MV-4-11 (cell line): Measurements from ENCODE around the gene CD6.
A peak's percentile ranks its signal among the peaks of the same experiment; 100 is the strongest.
"Not testable (repeated sequence)": the region's sequence is repeated elsewhere in the genome, so short reads cannot be mapped to it uniquely, and the experiment has no call there.

Experiments used
- DNase-seq: peaks from one replicate; lab custom pipeline; 2025; lab: John Stamatoyannopoulos, UW

Gene CD6

GRCh38 chr11:60953781-60954180, 17.7 kb upstream of the CD6 start:
- DNase-seq = no peak

DNA sequence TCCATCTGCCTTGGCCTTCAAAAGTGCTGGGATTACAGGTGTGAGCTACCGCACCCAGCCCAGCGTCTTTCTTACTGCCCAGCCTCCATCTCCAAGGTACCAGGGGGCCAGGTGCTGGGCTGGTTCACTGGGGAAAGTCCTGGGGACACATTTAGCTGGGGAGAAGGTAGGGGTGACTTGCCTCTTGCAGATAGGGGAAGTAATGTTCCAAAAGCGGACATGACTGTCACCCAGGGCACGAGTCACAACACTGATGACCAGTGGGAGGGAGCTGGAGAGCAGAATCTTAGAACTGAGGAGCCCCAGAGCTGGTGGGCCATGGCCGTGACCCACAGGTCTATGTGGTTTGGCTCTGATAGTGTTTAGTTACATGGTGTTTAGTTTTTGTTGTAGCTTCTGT, 17.1 kb upstream of the CD6 start:
- DNase-seq = peak; percentile 50

DNA sequence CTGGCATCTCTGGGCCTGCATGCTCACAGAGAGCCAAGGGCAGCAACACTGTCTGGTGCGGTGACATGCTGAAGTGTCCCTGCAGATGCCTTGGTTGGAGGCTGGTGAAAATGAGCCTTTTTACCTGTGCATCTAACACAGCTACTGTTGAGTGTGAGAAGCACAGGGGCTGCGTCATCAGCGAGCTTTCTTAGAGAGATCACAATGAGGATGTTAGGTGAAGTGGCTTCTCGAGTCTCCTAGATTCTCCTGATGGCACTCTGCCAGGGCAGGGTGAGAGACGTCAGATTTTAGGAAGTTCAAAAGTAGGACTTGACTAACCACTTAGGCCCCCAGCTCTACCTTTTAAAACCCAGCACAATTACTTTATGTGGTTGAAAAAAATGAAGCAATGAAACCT, 15.9 kb upstream of the CD6 start:
- no peak for DNase-seq

DNA sequence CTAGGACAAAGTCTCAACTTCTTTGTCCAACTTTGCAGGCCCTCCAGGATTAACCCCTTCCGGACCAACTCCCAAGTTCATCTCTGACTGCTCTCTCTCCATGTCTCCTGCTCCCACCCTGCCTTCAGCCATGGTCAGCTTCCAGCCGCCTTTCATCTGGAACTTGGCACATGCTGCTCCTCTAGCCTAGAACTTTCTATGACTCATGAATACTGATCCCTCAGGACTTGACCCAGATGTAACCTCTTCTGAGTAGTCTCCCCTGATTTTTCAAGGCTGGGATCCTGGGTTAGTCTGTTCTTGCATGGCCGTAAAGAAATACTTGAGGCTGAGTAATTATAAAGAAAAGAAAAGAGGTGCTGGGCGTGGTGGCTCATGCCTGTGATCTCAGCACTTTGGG, 14.3 kb upstream of the CD6 start:
- DNase-seq = no peak

- no peak for DNase-seq
These were observed 12.0 kb upstream of the CD6 start for GRCh38 chr11:60959431-60959830.

- no peak for DNase-seq
These were observed 11.1 kb upstream of the CD6 start for GRCh38 chr11:60960405-60960804.

- DNase-seq = no peak
These were observed 6.7 kb upstream of the CD6 start for GRCh38 chr11:60964801-60965200.

DNA sequence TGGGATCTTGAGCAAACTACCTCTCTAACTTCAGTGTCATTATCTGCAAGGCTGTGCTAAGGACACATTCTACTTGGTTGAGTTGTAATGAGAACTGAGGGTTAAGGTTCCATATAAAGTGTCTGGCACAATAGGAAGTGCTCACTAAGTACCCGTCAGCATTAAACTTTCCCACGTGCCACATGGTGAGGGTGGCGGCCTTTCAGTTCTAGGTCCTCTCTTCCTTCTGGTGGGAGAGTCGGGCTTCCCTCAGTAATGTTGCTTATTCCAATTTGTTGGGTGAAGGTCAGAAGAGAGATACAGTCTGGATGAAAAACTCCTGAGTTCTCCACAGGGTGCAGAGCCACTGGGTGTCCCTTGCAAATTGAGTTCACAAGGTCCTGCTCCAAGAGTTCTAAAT, 4.6 kb upstream of the CD6 start:
- no peak for DNase-seq

- DNase-seq = no peak
These were observed 3.3 kb upstream of the CD6 start for GRCh38 chr11:60968223-60968622.

DNA sequence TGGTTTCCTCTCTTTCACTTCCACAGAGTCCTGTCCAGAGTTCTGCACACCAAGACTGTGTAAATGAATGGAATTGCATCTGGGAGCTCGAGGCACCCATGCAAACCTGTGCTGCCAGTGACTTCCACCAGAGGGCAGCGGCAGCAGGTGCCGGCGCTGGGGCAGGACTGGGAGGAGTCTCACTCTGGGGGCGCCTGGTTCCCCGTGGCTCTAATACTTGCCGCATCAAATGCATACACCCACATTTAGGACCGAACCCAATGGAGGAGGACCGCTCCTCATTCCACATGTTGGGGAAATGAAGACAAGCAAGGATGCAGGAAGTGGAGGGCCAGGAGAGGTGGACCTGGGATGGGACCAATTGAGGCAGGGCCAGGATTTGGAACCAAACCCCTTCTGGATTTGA, 1.1 kb upstream of the CD6 start:
- DNase-seq = peak; percentile 30

DNA sequence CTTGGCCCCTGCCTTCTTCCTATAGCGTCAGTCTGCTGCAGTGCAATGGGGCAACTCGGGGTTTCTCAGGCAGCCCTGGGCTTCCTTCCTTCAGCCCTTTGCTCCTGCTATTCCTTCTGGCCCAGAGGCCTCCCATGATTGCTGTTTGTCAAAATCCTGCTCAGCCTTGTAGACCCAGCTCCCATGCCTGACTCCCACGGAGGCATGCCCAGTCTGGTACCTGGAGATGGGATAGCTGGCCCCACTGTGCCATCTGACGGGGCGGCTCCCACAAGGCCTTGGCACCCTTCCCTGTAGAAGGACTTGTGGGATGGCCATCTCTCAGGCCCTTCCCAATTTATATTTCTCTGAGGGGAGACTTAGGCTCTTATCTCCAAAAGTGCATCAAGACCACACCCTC, 590 bp upstream of the CD6 start:
- no peak for DNase-seq

DNA sequence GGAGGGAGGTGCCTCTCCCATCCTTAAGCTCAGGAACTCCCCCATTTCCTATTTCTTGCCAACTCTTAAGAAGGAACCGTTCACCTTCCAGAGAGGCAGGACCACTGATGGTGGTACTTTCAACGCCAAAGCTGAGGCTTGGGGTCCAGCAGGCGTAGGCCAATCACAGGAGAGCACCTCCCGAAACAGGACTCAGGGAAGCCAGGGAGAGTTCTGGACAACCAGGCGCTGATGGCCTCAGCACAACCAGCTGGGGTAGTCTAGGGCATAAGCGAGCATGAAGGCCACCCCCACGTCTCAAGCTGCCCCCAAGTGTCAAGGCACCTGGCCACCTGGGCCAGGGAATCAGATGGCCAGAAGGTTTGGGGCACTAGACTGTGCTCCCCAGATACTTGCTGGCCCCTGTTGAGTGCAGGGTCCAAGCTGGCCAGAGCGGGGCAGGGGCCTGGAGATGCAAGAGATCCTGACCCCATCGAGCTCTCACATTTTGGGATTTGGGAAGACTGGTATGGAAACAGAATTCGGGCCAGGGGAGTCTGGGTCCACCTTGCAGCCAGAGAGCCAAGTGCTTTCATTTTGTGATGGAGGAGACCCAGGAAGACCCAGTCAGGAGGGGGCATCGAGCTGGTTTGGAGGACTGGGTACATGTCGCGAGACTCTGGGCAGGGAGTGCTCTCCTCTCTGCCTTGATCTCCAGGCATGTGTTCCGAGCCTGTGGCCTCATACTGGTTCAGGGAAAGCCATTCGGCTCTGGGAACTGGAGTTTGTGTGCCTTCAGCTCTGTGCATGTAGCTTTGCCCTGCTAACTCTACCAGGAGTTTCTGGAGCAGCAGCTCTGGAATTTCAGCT, 926 bp downstream of the CD6 start:
- no peak for DNase-seq

GRCh38 chr11:60973699-60974098, 2.2 kb downstream of the CD6 start:
- no peak for DNase-seq

DNA sequence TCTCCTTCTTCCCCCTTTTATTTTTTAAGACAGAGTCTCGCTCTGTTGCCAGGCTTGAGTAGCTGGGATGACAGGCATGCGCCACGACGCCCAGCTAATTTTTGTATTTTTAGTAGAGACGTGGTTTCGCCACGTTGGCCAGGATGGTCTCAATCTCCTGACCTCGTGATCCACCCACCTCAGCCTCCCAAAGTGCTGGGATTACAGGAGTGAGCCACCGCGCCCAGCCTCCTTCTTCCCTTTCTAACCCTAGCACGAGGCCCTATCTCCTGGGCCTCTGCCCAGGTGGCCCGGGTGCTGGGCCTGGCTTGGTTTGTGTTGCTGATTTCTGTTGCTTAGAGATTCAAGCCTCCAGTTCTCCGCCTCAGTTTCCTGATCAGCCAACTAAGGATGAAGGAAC, 2.8 kb downstream of the CD6 start:
- DNase-seq = not testable (repeated sequence)

DNA sequence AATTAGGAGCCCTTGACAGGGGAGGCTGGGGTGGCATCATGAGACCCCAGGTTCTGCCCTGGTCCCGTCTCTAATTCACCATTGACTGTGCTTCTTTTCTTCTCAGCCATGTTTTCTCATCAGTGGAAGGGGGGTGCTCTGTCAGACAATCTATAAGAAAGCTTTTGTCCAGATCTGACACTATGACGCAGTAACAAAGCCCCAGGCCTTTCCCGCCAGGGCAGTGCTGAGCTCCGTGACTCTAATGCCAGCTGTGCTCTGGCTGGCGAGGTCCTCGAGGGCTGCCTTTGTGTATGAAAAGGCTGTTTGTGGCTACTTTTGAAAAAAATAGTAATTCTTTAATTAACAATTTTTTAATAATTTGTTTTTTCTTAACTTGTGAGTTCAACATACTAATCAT, 3.2 kb downstream of the CD6 start:
- DNase-seq = no peak

- no peak for DNase-seq
These were observed 5.7 kb downstream of the CD6 start for GRCh38 chr11:60977224-60977623.

GRCh38 chr11:60977836-60978235, 6.4 kb downstream of the CD6 start:
- DNase-seq = peak; percentile 48

DNA sequence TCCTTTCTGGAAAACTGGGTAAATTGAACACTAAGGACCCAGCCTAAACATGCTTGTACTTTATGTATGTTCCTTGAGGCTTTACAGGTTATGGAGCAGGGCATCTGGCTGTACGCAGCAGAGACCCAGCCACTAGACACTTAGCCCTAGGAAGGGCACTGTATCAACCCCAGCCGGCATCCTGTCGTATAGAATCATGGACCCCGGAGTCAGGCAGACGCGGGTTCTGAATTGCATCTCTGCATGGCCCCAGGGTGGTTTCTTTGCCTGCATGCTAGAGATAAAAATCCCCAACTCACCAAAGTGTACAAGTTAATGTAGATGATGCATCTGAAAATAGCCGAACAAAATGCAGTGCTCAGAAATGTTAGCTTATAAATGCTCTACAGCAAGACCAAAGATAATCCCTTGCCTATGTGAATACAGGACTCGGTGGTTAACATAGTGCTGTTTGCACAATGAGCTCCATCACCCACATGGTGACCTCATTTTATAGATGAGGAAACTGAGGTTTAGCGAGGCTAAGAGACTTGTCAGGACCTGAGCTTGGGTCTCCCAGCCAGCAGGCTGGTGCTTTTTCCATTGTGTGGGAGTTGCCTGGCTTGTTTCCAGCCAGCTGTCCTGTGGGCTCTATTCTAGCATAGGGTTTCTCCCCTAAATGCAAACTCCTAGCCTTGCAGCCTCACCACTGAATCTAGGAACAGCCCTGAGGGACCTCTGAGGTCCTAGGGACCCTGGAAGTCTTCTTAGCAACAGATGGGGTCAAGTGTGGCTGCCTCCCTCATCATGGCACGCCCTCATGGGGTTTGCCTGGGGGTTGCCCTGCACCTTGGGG, 7.3 kb downstream of the CD6 start:
- DNase-seq = peak; percentile 98

- no peak for DNase-seq
These were observed 10.0 kb downstream of the CD6 start for GRCh38 chr11:60981515-60981914.

DNA sequence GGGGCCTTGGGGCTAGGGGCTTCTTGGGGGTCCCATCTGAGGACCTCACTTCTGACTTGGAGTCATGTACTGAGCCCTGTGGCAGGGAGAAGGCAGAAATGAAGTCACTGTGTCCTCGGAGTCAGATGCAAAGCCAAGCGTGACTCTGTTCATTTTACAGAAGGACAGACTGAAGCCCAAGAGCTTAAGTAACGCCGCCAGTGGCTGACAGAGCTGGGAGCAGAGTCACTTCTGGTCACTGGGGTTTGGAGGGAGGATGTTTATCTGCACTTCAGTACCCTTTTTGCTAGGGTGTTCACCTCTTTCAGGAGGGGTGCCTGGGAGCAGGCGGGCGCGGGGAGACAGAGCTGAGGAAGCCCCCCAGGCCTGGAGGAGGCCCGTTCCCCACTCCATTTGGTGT, 10.7 kb downstream of the CD6 start:
- DNase-seq = peak; percentile 45

DNA sequence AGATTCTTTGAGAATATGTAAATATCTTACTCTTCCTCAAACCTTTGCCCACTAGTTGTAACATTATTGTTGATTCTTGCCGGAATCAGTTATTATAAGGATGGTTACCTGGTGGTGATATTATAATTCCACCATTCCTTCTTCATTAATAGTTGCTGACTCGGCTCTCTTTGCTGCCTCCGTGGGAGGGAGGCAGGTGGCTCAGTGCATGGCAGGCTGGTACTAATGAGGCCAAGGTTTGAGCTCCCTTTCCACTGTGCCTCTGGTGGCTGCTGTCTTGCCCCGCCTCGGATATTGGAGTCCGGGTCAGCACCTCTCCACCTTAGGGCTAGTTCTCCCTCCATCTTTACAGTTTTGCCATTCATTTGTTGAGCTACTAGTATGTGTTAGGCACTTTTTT, 12.7 kb downstream of the CD6 start:
- DNase-seq = no peak

- DNase-seq = no peak
These were observed 13.2 kb downstream of the CD6 start for GRCh38 chr11:60984636-60985035.

DNA sequence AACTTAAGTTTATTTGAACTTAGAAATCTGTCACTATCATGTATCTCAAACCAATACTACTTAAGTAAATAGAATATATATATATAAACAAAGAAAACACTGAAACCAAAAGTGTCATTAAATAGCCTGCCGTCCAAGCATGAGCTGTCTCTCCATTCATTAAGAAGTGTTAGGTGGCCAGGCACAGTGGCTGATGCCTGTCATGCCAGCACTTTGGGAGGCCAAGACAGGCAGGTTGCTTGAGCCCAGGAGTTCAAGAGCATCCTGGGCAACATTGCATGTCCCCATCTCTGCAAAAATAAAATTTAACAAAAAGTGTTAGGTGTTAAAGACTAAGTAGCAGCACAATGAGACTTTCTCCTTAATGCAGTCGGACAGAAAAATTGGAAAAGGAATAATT, 14.0 kb downstream of the CD6 start:
- DNase-seq = no peak
